Measurements from ENCODE around the gene C2CD3.
"Not testable (repeated sequence)": the region's sequence is repeated elsewhere in the genome, so short reads cannot be mapped to it uniquely, and the experiment has no call there.

The C2CD3 gene

DNA sequence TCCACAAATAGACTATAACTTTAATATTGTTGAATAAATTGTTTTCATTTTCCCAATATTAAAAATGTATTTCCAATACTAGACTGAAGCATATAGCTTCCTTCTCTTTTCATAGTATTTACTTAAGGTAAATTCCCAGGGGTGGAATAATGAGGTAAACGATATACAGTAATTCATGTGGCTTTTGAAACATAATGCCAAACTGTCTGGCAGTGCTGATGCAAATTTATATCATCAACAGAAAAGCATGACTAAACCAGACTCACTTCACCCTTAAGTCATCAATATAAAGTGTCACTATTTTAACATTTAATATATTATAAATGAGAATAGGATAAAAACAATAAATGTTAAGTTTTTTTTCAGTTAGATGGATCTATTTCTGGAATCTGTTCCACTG lies 13.6 kb downstream of the C2CD3 start:
- no peak for DNase-seq (ENCODE audit: low read depth)

DNA sequence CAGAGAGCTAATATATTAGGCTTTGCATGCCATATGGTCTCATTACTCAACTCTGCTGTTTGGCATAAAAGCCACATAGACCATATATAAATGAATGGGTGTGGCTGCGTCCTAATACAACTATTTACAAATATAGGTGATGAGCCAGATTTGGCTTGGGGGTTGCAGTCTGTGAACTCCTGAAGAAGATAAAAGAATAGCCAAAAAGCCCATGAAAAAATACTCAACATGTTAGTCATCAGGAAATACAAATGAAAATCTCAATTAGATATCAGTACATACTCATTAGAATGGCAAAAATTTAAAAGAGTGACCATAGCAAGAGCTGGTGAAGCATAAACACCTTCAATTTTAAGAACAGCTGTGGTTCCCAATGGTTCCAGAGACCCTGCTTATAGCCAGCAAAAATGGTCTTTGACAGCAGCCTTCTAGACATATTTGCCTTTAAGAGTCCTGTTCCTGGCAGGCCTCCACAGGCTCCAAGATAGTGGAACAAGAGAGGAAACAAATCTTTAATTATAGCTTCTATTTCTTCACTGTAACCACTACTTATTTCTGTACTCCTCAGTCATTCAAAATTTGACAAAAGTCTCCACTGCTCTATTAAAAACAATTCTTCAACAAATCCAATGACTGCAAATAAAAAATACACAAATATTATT lies 16.1 kb downstream of the C2CD3 start:
- DNase-seq (ENCODE audit: low read depth), result no peak

DNA sequence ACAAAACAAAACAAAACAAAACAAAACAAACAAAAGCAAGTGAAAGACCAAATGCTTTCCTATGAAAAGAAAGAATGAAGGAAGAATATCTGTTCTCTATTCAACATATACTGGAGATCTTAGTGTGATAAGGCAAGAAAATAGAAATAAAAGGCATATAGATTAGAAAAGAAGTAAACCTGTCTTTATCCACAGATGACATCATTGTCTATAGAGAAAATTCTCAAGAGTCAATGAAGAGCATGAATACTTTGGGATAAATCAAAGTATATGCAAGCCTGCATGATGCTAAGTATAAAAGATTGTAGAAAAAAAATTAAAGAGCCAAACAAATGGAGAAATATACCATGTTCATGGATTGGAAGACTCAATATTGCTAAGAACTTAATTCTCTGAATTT lies 17.6 kb downstream of the C2CD3 start:
- no peak for DNase-seq (ENCODE audit: low read depth)

DNA sequence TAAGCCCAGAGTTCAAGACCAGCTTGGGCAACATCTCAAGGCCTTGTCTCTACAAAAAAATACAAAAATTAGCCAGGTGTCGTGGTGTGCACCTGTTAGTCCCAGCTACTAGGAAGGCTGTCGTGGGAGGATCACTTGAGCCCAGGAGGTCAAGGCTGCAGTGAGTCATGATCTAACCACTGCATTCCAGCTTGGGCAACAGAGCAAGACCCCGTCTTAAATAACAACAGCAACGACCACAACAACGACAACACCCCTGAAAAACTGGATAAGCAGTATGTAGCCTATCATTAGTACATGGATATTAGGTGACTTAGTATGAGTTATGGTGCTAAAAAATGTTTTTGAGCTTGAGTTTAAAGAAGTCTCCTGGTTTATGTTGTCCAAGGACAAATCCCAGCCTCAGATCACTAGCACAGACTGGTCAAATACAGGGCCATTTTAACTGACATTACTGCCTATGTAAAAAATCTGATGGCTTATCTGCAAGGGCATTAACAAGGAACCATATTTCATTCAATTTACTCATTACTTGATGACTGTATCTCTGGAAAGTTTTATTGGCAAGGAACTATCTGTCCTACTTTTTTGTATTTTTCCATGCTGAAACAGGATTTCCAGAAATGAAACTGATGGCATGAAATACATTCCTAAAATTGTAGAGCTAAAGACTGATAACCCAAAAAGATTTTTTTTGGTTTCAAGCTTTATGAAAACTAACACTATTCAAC lies 23.4 kb downstream of the C2CD3 start:
- no peak for DNase-seq (ENCODE audit: low read depth)

DNA sequence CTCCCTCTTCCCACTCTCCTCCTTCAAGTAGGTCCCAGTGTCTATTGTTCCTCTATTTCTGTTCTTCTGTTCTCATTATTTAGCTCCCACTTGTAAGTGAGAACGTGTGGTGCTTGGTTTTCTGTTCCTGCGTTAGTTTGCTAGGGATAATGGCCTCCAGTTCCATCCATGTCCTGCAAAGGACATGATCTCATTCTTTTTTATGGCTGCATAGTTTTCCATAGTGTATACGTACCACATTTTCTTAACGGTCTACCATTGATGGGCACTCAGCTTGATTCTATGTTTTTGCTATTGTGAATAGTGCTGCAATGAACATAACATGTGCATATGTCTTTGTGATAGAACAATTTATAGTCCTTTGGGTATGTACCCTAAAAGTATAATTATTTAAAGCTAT lies 26.2 kb downstream of the C2CD3 start:
- DNase-seq (ENCODE audit: low read depth), result no peak

DNA sequence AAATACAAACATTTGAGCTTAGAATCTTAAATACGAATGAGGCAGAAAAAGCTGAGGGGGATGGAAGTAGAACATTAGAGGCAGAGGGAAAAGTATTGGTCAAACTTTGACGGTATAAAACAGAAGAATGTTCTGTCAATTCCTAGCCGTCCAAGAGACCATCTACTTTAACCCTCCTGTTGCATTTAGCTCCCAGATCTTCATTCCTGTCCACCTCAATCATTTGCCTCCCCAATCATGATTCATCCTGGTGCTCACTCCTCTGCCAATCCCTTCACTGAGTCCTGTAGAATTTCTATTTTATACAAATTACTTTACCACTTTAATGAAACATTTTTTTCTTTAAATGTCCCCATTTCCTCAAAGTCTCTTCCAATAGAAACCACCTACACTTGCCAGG lies 28.2 kb downstream of the C2CD3 start:
- no peak for DNase-seq (ENCODE audit: low read depth)

DNA sequence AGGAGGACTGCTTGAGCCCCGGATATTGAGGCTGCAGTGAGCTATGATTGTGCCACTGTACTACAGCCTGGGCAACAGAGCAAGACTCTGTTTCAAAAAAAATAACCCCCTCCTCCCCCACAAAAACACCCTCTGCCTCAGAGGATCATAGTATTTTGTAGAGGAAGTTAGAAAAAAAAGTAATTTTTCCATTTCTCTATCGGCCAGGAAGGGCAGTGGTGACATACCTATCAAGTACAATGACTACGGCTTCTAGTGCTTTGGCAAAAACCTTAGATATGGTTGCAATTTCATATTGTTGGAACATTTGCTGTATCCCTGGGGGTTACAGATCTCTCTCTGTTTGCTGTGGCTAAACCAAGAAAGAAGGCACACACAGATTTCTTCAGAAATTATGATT lies 28.9 kb downstream of the C2CD3 start:
- no peak for DNase-seq (ENCODE audit: low read depth)

DNA sequence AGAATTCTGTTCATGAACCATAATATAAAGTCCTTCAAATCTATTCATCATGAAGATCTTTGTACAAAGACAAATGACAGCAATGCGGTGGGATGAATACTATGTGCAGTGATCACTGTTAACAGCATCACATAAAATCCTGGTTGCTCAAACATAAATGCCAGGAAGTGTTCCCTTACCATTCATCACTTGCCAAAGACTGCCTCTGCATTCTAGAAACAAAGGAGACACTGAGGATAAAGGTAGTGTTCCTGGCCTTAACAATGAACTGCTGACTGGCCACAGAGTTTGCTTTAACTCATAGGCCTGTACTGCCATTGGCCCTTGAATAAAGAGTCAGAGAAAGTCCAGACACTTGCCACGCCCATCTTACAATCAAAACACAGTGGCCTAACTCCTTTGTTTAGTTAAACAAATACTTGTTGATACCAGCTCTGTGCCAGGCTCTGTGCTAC lies 29.5 kb downstream of the C2CD3 start:
- no peak for DNase-seq (ENCODE audit: low read depth)

DNA sequence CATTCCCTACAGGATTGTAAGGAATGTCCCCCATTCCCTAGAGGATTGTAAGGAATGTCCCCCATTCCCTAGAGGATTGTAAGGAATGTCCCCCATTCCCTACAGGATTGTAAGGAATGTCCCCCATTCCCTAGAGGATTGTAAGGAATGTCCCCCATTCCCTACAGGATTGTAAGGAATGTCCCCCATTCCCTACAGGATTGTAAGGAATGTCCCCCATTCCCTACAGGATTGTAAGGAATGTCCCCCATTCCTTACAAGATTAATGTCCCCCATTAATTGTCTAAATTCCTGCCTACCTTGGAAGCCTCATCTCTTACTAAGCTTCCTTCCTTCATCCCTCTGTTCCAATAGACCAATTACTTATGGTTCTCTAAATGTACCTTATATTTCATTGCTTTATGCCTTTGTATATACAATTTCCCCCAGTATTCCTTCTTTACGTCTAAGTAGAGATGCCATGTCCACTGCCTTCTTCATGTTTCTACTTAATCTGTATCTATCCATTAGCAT lies 30.8 kb downstream of the C2CD3 start:
- not testable (repeated sequence) for DNase-seq (ENCODE audit: low read depth)

DNA sequence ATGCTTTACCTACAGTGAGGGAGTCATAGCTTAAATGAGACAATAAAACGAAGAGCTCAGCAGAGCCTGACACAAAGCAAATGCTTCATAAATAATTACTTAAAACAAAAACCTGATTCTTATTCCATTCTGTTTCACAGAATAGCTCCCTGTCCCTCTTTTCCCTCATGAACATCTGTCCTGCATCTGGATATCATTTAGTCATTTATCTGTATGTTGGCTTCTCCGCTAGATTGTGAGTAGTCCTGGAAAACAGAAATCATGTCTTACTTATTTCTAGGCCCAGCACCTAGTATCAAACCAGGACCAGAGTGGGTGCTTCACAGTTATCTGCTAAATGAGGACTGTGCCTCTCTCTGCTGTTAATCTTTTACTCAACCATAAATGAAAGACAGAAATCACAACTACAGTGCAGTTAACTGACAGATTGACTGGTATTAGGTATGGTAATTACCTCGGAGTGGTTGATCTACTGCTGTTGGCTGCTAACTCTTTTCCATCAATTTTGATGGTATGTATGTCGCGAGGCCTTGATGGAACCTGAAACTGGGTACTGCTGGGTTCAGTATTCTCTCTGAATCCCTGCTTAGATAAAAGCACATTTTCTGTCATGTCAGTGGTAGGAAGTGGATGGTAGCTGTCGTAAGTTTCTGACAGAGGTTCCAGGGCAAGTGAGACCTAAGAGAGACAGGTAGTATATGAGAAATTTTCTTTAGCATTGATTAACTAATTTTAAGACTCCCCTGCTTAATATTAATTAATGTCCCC lies 31.5 kb downstream of the C2CD3 start:
- no peak for DNase-seq (ENCODE audit: low read depth)

DNA sequence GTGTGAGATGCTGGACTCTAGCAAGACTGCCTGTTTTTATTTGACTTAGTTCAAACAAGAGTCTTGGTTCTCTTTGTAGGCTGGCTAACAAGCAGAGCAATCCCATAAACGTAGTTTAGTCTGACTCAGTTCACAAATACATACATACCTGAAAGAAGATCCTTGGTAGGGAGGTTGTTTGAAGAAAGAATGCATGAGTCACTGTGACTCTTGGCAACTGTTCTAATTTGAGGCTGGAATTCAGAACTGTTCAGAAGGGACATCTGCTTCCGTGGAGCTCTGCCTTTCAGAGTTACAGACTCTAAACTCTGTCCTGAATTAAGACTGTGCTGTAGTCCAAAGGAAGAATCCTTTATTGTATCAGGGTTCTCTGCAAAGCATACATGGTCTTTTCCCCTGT lies 32.2 kb downstream of the C2CD3 start:
- DNase-seq (ENCODE audit: low read depth), result no peak

DNA sequence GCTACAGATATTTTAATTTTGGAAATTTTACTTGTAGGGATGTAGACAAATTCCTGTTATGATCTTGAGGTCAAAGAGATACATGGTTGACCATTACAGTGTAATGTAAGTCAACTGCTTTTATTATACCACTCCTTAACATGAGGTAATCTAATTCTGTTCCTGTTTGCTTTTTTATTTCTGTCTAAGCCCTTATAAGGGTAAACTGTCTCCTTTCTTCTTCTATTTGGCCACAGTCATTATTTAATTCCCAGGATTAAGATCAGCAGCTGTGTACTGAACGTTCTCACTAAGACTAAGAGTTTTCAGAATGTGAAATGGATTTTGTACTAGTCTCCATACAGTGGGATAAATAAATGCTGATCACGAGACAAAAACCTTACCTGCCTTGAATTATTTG lies 32.8 kb downstream of the C2CD3 start:
- no peak for DNase-seq (ENCODE audit: low read depth)

DNA sequence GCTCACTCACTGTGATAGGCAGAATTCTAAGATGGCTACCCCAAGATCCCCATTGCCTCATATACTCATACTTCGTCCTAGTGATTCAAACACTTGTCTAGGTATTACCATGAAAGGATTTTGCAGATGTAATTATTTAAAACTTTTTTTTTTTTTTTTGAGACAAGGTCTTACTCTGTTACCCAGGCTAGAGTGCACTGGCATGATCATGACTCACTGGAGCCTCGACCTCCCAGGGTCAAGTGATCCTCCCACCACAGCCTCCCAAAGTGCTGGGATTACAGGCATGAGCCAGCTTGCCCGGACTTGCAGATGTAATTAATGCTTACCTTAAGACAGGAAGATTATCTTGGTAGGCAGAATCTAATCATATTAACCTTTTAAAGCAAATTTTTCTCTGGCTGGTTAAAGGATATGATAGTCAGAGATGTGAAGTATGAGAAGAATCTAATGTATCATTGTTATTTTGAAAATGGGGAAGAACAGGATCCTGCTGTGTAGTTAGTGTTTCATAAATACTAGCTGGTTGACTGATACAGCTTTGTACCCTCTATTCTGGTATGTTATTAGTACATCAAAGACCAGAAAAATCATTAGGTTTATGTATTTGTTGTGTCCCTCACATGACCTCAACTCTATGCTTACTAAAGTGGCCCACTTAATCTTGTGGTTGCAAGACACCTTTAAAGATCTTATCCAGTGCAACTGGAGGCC lies 35.5 kb downstream of the C2CD3 start:
- DNase-seq (ENCODE audit: low read depth), result no peak

DNA sequence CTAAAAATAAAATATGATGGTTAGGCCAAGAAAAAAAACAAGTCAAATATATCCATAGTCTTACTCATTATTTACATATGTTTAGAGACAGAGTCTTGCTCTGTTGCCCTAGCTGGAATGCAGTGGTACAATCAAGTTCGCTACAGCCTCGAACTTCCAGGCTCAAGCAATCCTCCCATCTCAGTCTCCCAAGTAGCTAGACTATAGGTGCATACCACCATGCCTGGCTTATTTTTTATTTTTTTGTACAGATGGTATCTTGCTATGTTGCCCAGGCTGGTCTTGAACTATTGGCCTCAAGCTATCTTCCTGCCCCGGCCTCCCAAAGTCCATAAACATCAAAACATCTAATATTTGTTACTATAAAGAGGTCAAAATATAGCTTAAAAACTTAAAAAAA lies 36.1 kb downstream of the C2CD3 start:
- no peak for DNase-seq (ENCODE audit: low read depth)

DNA sequence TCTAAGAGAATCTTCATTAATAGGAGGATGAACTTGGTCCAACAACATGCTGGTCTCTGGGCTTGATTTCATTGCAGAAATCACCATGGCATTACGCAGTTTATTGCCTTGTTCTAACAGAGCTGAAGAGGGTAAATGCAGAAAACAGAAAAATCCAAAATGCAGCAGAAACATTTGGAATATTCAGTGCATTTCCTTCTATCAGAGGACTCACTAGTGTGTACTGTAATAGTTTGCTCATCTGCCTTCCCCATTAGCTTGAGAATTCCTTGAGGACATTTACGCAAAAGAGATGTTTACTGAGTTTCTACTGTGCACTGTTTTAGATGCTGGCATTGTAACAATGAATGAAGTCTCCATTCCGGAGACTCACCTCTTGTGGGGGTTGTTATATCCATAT lies 37.4 kb downstream of the C2CD3 start:
- no peak for DNase-seq (ENCODE audit: low read depth)

DNA sequence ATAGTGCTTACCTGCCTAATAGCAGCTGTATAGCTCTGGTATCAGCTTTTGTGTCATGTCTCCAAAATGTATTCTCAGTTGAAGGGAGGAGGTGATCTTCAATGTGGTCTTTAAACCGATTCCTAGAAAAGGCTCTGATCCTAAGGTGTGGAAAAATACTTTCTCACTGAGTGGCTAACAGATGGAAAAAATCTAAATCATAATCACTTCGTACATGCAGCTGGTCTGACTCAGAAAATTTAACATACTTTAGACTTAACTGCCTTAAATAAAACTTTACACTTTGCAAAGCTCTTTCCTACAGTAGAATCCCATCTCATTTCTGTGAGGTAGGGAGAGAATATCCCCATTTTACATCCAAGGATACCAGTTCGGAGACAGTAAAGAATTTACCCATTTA lies 38.0 kb downstream of the C2CD3 start:
- no peak for DNase-seq (ENCODE audit: low read depth)

DNA sequence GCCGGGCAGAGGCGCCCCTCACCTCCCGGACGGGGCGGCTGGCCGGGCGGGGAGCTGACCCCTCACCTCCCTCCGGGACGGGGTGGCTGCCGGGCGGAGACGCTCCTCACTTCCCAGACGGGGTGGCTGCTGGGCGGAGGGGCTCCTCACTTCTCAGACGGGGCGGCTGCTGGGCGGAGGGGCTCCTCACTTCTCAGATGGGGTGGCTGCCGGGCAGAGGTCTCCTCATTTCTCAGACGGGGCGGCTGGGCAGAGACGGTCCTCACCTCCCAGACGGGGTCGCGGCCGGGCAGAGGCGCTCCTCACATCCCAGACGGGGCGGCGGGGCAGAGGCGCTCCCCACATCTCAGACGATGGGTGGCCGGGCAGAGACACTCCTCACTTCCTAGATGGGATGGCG lies 41.7 kb downstream of the C2CD3 start:
- not testable (repeated sequence) for DNase-seq (ENCODE audit: low read depth)

DNA sequence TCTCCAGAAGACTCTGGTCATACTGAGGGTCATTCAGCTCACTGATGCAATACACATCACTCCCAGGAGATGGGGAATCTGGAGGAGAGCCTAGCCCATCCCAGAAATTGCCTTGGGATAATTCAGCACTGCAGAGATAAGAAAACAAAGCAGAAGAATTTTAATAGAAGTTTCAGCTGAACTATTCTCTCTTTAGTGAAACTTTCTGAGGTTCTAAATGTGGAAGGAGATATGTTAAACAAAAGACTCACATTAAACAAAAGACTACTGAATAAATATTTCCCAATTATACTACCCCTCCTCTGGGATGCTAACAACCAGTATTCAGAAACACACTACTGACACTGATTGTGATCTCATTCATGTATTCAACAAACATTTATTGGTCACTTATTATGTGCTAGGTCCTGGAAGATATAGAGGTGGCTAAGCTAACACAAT lies 47.8 kb downstream of the C2CD3 start:
- DNase-seq (ENCODE audit: low read depth), result no peak

DNA sequence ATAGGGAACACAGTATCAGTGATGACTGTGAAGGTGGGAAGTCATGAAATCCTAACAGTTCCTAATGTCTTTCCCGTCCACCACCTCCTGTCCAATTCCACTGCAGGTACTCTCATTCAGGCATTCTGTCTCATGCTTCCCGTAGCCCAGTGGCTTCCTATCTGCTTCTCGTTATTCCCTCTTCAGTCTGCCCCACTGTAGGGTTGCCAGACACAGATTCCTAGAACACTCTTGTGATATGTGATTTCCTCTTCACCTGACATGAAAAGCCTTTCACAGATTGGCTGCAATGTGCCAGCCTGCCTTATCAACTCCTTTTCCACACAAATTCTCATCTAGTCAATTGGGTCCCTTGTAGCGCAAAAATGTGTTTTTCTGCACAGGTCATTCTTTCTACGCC lies 49.0 kb downstream of the C2CD3 start:
- DNase-seq (ENCODE audit: low read depth), result no peak

DNA sequence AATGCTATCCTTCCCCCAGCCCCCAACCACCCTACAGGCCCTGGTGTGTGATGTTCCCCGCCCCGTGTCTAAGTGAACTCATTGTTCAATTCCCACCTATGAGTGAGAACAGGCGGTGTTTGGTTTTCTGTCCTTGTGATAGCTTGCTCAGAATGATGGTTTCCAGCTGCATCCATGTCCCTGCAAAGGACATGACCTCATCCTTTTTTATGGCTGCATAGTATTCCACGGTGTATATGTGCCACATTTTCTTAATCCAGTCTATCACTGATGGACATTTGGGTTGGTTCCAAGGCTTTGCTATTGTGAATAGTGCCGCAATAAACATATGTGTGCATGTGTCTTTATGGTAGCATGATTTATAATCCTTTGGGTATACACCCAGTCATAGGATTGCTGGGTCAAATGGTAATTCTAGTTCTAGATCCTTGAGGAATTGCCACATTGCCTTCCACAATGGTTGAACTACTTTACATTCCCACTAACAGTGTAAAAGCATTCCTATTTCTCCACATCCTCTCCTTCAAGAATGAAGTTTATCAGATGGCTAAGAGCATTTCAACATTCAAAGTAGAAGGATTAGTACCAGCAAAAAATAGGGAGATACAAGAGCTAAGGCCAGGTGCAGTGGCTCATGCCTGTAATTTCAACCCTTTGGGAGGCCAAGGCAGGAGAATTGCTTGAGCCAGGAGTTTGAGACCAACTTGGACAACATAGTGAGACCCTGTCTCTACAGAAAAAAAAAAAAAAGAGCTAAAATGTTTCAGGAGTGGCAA lies 50.4 kb downstream of the C2CD3 start:
- DNase-seq (ENCODE audit: low read depth), result not testable (repeated sequence)

DNA sequence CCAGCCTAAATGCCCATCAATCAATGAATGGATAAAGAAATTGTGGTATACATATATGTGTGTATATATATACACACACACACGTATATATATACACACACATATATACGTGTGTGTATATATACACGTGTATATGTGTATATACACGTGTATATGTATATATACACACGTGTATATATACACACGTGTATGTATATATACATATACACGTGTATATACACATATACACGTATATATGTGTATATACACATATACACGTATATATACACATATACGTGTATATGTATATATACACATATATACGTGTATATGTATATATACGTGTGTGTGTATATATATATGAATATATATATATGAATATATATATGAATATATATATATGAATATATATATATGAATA lies 54.1 kb downstream of the C2CD3 start:
- DNase-seq (ENCODE audit: low read depth), result no peak
